EH (cell line): ENCODE results near the gene GABRB2.

Experiments used
- DNase-seq: peaks from one replicate; pipeline ENCODE4 v3.0.0-alpha.2; 2015; ENCODE audit warnings: low read depth

Gene GABRB2

GRCh38 chr5:161471211-161471950, 75.1 kb downstream of the GABRB2 start:
- no peak for DNase-seq

- DNase-seq, result no peak
Measured at GRCh38 chr5:161467703-161468102, 78.8 kb downstream of the GABRB2 start.

GRCh38 chr5:161460741-161461140, 85.8 kb downstream of the GABRB2 start:
- DNase-seq, result no peak

GRCh38 chr5:161446655-161447054, 99.9 kb downstream of the GABRB2 start:
- DNase-seq, result no peak

- no peak for DNase-seq
Measured at GRCh38 chr5:161442471-161442870, 104.1 kb downstream of the GABRB2 start.

- no peak for DNase-seq
Measured at GRCh38 chr5:161432798-161433197, 113.7 kb downstream of the GABRB2 start.

GRCh38 chr5:161431963-161432362, 114.6 kb downstream of the GABRB2 start:
- no peak for DNase-seq

GRCh38 chr5:161421067-161421466, 125.5 kb downstream of the GABRB2 start:
- no peak for DNase-seq

GRCh38 chr5:161420521-161420920, 126.0 kb downstream of the GABRB2 start:
- DNase-seq, result no peak

GRCh38 chr5:161414896-161415295, 131.6 kb downstream of the GABRB2 start:
- DNase-seq, result no peak

- DNase-seq, result no peak
Measured at GRCh38 chr5:161414037-161414436, 132.5 kb downstream of the GABRB2 start.

- DNase-seq, result no peak
Measured at GRCh38 chr5:161412792-161413191, 133.7 kb downstream of the GABRB2 start.

- no peak for DNase-seq
Measured at GRCh38 chr5:161411156-161411555, 135.4 kb downstream of the GABRB2 start.

- DNase-seq, result no peak
Measured at GRCh38 chr5:161410640-161411039, 135.9 kb downstream of the GABRB2 start.

- DNase-seq, result no peak
Measured at GRCh38 chr5:161409471-161409870, 137.1 kb downstream of the GABRB2 start.

- no peak for DNase-seq
Measured at GRCh38 chr5:161406880-161407279, 139.6 kb downstream of the GABRB2 start.

GRCh38 chr5:161403996-161404395, 142.5 kb downstream of the GABRB2 start:
- no peak for DNase-seq

GRCh38 chr5:161403121-161403520, 143.4 kb downstream of the GABRB2 start:
- DNase-seq, result no peak

- DNase-seq, result no peak
Measured at GRCh38 chr5:161400583-161400982, 145.9 kb downstream of the GABRB2 start.

- DNase-seq, result no peak
Measured at GRCh38 chr5:161399996-161400562, 146.4 kb downstream of the GABRB2 start.

GRCh38 chr5:161397448-161397847, 149.1 kb downstream of the GABRB2 start:
- DNase-seq, result no peak

GRCh38 chr5:161396171-161396570, 150.4 kb downstream of the GABRB2 start:
- DNase-seq, result no peak

- no peak for DNase-seq
Measured at GRCh38 chr5:161391724-161392123, 154.8 kb downstream of the GABRB2 start.

- DNase-seq, result no peak
Measured at GRCh38 chr5:161391016-161391415, 155.5 kb downstream of the GABRB2 start.
